Activated T-helper 9 cell treated with anti-CD3 and anti-CD28 coated beads, Interleukin-2, amount 50 U/mL, for 16 hours (primary cell): ENCODE measurements around the gene OTOF.

Experiments
- DNase-seq: peaks from one replicate; pipeline ENCODE4 v3.0.0-alpha.2; 2020; ENCODE audit warnings: low read depth

OTOF gene

DNA sequence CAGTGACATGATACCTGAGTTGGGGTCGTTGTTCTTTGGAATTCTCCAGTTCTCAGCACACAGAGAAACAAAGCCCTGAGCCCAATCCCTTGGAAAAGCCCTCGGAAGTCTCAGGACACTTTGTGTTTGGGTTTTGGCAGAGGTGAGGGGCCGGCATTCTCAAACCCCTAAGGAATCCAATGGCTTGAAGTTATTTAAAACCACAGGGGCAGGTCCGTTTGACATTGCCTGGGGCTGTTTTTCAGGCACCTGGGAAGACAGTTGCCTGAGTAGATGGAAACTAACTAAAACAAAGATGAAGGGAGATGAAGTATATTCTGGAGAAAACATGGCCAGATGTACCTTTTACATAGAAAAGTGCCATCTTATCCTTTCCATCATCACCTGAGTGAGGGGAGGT is 22.5 kb upstream of the OTOF start:
- no peak for DNase-seq

DNA sequence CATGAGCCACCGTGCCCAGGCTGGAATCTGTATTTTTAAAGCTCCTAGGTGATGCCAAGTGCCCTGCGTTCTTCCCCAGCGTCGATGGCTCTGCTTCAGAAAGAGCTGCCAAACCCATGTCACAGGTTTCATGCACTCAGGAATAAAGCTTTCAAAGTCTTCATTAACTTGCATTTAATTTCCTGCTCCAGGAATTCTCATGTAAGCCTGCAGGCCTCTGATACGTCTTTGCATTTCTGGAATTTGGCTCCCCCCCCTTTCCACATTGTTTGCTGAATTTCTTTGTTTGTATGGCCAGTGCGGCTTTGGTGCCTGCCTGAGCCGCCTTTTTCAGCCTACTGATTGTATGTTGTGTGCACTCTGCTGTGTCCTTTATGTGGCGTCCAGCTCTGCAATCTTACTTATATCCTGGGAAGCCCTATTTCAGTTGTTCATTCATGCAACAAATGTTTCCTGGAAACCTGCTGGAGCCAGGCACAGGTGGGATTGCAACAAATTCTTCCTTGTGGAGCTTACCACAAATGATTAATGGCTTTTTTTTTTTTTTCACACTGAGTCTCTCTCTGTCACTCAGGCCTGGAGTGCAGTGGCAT is 17.9 kb upstream of the OTOF start:
- no peak for DNase-seq

DNA sequence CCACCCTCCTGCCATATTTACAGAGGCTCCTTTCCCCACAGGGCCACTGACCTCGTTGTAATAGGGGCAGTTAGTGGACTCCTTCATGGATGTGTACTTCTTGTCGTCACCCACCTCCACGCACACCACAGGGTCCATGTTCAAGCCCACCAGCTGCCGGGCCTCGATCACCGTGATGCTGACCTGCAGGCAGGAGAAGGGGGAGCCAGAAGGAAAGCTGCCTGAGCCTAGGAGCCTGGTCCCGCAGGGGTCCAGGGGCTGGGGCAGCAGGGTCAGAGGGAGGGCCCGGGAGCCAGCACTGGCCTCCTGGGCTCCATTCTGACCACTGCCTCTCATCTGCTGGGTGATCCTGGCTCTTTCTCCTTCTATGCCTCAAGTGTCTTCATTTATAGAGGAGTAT is 17.0 kb upstream of the OTOF start:
- DNase-seq: no peak

DNA sequence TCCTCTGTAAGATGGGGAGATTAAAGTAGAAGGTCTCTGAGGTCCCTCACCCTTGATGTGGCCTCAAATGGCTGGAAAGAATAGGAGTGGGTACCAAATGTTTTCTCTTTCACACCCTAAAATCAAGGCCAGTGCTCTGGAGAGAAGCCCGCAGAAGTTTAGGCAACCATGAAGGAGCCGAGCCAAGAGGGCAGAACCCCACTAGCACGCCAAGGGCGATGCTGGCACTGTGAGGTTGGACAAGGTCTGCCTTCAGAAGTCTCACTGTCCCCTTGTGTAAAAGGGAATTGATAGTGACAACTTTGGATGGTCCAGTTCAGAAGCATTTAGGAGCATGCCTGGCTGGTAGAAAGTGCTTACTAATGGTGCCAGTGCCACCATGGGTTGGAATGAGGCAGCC is 16.3 kb upstream of the OTOF start:
- DNase-seq: no peak

DNA sequence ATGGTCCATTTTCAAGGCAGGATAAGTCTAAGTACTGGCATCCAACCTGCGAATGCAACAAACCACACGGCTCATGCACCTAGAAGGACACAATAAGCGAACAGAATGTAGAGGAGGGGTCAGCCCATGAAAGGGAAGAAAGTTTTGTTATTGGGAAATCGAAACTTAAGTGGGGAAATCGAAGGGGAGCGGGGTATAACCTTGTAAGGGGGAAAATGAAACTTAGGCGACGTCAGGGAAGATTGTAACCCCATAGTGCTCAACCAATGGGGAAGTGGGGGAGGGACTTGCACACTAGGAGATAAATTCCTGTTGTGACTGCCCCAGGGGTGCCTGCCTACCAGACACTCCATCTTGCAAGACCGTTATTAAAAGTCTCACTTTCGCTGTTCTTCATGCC is 15.6 kb upstream of the OTOF start:
- DNase-seq: no peak

DNA sequence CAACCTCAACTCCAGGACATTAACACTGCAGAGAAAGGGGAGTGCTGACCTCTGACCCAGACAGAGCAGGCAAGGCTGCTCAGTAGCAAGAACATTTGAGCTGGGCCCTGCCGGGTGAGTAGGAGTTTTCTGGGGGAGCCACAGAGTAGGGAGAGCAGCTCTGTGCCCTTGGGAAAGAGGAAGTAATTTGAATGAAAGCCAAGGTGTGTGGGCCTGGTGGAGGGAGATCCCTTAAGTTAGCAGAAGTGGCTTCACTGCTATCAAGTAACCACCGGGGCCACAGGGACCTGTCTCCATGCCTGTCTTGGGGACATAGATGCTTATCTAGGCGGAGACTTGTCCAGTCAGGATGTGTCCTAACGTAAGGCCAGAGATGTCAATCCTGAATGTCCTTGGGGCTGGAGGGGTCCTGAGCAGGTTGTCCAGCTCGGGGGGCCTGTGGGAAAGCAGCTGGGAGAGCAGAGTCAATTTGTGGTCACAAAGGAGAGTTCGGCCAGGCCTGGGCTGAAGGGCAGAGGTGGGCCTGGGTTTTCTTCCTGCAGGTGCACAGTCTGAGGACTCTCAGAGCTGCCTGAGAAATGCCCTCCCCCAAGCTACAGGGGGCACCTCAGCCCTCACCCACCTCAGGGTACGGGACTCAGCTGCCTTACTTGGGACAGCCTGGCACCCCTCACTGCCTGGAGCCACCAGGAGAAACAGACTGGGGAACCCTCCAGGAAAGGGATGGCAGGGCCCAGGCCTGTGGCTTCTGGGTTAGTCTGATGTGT is 15.0 kb upstream of the OTOF start:
- DNase-seq: no peak

DNA sequence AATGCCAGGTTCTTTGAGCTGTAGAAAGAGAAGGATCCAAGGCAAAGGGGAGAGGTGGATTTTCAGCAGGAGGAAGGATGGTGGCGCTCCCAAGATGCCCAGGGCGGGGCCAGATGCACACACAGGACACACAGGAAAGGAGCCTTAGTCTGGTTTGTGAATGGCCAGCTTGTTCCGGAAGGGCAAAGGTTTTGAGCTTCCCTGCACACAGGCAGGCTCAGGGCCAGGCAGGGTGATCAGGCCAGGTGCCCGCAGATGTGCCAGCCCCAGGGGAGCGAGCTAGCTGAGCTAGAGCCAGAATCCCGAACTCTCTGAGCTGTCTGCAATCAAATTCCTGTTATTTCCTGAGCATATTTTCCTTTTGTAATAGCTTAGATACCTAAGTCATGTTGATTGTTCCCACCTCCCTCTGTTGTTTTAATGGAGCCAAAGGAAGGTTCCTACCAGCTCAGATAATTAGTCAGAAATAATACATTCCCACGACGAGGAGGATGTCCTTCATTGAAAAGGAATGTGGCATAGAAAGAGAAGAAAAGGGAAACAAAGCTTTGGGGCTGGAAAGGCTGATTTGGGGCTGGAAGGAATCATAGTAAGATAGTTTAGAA is 13.7 kb upstream of the OTOF start:
- no peak for DNase-seq

DNA sequence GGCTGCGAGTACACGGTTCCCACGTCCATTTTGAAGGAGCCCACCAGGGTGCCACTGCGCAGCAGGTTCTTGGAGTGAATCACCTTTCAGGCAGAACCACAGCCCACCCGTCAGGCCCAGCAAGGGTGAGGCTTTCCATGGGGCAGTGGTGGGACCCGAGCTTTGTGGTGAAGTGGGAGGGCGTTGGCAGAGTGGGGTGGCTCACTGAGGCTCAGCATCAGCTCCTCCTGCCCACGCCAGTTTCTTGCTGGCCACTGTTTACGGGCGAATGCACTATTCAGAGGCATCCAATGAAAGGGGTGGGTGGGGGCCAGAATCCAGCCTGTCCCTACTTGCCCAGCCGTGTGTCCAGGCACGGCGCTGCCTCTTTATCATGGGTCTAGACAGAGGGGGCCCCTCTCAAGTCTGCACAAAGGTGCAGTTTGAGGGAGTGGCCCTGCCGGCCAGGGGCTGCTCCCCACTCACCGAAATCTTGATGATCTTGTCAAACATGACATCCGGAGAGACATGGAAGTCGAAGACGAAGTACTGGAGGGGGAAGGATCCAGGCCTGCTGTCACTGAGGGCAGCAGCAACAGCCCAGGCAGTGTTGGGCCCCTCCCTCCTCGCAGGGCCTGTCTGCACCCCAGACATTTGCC is 11.4 kb upstream of the OTOF start:
- no peak for DNase-seq

DNA sequence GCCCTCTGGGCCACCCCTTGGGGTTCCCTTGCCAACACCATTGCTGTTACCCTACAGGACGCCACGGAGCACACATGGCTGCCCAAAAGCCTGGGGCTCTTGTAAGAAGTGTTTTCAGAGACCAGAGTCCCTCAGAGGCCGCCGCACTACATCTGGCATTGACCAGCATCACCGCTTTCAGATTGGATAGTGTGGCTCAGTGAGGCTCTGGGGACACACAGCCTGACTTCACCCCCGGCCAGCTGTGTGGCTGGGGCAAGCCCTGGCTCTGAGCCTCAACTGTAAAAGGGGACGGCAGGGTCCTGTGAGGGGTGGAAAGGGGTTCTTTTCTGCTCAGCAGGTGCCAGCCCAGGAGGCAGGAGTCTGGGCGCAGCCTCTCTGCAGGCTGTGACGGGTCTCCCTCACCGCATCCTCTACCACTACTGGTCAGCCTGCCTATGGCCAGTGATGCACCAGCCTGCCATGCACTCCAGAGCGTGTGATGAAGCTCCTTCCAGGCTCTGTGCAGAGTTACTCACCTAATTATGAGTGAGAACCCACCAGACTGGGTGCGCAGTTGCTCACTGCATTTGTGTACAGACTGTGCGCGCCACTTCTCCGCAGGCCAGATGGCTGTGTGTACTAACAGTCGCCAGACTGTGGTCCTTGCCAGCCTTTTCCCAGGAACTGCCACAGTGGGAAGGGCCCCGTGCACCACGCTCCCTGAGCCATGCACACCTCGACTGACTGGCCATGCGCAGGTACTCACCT is 10.7 kb upstream of the OTOF start:
- no peak for DNase-seq

DNA sequence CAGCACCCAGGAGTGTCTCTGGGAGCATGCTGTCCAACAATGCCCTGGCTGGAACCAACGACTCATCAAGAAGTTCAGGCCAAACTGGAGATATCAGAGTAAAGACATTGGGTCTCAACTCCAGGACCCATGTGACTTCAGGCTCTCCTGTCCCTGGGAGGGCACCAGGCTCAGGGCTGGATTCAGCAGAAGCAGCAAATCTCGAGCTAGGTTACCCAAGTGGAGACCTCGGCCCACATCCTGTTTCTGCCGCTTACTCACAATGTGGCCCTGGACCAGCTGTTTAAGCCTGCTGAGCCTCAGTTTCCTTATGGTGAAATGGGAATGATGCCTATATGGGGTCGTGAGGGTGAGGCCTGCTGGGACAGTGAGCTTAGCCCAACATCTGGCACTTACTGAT is 9.3 kb upstream of the OTOF start:
- DNase-seq: no peak

DNA sequence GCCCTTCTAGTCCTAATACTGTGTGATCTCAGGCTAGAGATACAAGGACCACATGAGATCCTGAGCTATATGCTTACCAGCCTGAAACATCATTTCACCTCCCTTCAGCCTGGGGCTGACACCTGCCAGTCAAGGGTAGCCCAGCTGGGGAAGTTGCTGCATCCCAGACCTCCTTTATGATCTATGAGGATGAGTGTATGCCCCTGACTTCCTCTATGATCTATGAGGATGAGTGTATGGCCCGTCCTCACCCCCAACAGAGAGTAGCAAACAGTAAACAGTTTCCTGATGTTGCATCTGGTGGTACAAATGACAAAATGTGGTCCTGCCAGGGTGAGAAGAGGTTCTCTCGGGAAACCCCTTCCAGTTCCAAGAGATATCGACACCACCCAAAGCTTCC is 8.9 kb upstream of the OTOF start:
- DNase-seq: no peak

DNA sequence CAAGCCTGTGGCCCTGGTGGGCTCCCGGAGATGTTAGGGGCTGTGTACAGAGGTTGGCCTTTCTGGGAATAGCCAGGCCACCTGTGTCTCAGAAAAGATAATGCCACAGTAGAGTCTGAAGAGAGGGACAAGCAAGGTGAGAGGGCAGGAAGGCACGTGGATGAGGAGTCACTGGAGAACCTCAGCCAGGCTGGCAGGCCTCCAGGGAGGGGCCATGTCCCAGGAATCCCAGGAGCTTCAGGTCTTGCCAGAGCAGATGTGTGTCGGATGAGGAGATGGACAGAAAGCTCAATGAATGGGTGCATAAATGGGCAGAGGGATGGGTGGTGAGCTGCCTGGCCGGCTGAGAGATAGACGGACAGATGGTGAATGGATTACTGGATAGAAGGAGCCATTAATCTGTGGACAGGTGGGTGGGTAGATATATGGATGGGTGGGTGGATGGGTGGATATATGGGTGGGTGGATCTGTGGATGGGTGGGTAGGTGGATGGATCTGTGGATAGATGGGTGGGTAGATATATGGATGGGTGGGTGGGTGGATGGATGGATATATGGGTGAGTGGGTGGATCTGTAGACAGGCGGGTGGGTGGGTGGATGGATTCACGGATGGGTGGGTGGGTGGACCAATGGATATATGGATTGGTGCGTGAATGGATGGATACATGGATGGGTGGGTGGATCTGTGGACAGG is 7.9 kb upstream of the OTOF start:
- DNase-seq: no peak

DNA sequence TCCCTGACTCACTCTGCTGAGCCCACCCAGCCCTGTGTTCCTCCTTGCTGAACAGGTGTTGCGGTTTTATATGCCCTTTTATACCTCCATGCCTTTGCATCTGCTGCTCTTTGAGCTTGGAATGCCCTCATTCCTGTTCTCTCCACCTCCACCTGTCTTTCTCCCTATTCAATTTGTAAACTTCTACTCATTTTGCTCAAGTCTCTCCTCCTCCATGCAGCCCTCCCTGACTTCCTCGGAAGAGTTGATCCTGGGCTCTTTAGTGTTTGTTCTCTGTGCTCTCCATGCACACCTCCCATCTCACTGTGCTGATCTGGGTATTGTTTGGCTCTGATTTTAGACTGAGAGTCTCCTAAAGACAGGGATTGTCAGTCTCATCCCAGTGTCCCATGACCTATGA is 7.2 kb upstream of the OTOF start:
- no peak for DNase-seq

DNA sequence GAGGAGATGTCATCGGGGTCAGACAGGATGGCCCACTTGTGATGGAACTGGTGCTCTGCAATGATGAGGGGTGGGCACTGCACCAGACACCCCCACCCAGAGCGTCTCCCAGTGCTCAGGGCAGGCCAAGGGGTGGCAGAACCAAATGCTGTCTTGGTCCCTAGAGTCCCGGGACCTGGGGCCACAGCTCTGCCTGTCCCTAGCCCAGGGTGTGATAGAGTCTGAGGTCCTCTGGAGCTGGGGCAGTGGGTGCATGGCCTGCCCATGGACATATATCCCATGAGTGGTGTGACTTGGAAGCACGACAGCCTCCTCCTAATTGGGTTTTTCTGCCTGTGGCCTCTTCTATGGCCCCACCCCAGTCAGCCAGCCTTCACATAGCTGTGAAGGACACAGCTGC is 6.7 kb upstream of the OTOF start:
- no peak for DNase-seq

DNA sequence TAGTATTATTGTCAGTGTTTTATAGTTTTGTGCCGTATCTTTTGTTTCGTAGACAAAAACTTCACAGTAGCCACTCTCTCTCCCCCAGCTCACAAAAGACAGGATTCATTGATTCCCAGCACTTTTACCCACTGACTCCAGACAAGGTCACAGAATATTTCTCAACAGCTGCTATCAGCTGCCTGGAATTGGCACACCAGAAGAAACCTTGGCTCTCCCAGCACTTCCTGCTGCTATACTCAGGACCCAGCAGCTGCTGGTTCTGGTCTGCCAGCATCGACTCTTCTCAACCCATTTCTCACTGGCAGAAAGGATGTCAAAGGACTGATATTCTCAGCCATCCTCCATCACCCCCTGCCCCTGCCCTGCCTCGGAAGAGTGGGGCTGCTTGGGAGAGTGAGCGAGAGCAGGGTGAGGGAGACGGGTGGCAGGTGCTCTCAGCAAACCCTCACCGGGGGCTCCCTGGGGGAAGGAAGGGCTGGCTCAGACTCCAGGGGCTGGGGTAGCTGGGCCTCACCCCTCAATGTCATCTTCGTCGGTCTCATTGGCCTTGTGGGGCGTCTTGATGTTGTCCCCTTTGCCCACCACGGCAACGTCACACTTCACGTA is 6.1 kb upstream of the OTOF start:
- no peak for DNase-seq

DNA sequence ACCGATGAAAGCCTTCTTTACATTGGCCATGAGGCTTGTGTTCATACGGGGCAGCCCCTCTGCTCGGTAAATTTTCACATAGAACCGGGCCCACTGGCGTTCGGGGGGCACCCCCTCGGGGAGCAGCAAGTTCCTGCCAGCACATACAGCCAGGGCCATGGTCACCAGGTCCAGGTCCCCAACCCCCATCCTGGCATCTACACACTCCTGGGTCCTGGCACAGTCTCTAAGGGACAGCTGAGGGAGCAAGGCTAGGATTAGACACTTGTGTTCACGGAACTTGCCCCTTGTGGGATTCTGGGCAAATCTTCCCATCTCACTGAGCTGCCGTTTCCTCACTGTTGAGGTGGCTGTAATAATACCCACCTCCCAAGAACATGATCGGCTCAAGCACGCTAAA is 5.6 kb upstream of the OTOF start:
- DNase-seq: no peak

DNA sequence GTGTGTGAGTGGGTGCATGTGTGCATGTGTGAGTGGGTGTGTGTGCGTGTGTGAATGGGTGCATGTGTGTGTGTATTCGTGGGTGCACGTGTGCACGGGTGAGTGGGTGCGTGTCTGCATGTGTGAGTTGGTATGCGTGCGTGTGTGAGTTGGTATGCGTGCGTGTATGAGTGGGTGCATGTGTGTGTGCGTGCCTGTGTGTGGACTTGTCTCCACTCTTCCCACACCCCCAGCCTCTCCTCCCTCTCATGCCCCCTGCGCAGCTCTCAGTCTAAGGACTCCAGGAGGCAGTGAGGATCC is 5.1 kb upstream of the OTOF start:
- no peak for DNase-seq

DNA sequence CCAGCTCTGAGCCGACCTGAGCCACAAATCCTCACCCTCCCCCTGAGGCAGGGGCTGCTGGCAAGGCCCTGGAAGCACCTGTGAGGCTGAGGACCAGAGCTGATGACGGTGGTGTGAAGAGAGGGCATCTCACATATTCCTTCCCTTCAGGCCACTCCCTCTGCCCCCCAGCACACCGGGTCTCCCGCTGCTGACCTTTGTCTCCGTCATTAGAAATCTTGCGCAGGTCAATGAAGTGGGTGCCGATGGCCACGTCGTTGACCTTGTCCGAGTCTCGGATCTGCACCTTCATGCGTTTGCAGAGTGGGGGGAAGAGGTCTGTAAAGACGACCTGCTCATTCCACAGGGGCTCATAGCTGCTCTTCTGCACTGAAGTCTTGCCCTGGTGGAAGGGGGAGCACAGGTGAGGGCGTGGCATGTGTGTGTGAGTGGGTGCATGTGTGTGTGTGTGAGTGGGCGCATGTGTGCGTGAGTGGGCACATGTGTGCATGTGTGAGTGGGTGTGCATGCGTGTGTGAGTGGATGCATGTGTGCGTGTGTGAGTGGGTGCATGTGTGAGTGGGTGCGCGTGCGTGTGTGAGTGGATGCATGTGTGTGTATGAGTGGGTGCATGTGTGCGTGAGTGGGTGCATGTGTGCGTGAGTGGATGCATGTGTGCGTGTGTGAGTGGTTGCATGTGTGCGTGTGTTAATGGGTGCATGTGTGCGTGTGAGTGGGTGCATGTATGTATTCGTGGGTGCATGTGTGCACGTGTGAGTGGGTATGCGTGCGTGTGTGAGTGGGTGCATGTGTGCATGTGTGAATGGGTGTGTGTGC is 4.5 kb upstream of the OTOF start:
- no peak for DNase-seq

DNA sequence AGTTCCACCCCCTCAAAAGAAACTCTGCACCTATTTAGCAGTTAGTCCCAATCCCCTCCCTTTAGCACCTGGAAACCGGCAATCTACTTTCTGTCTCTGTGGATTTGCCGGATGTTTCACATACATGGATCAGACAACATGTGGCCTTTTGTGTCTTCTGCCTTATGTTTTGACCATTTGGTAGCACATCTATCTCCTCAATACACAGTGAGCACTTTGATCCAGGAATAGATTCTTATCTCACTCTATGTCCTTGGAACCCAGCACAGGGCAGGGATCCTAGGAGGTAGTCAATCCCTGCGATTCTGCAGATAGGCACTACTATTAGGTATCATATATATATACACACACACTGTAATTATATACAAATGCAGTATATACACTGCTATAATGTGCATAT is 3.8 kb upstream of the OTOF start:
- DNase-seq: no peak

DNA sequence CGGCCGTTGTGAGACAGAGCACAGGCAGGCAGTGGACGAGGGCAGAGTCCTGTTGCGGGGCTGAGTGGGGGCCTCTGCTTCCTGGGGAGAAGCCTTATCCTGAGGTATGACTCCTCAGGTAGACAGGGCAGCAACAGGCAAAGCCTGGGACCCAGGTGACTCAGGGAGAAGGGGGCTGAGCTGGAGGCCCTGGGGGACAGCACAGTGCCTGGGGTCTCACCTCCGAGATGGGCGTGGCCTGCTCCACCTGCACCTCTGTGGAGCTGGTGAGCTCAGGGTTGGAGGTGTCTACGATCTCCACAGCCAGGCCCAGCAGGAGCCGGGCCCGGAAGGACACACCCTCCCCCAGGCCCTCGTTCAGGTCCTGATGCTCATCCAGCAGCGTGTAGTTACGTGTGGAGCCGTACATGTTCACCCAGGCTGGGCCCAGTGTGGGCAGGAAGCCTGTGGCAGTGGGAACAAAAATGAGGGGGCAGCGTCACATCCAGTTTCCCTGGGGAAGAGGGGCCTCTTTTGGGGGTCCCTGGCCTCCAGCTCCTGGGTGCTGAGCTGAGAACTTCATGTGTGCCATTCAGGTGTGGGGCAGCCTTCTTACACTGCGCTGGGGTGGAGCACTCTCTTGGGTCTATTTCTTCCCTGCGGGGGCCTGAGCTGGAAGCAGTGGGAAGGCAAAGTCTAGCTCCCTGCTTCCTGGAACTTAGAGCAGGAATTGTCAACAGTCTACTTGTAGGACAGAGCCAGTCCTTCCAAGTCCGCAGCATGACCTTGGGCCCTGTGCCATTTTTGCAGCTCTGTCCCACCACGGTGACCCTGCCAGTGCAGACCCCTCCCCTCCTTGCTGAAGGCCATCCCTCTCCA is 2.9 kb upstream of the OTOF start:
- DNase-seq: no peak
